HepG2 (cell line): ENCODE results near the gene HOXC12. TPM values are rescaled to one million over a fixed set of nuclear protein-coding genes. Genes with fewer than 3 reads are reported as not detected.

Source experiments
- ATAC-seq: fragments of 200-7000 bp; cut with Tn5 transposase; 3 replicates; pipeline ENCODE4 v1.9.1; 2020; ENCODE audit warnings: mild to moderate bottlenecking, moderate library complexity
- BruUV-seq: library from RNA; stranded (reverse); fragments of 400-500 nt; replicated peaks from 2 replicates; lab custom pipeline; 2021; lab: Mats Ljungman, UMichigan
- CTCF ChIA-PET: fragments of 300-600 bp; formaldehyde crosslinking; extraction: SDS; loops from one replicate; lab custom pipeline; 2021; ENCODE audit warnings: low total read pairs, inconsistent platforms, low intra/inter-chr PET ratio; lab: Yijun Ruan, JAX
- POLR2A ChIA-PET: fragments of 350-600 bp; sonication (Branson Sonifier 250); formaldehyde crosslinking; loops from one replicate; lab custom pipeline; 2020; ENCODE audit warnings: antibody characterized with exemption, inconsistent platforms; lab: Yijun Ruan, JAX
- DNase-seq: peaks from one replicate; pipeline ENCODE4 v3.0.0-alpha.2; 2015; ENCODE audit warnings: low spot score
- FAIRE-seq: peaks from 3 replicates; lab custom pipeline; 2011; peaks lifted over from hg19 to GRCh38; lab: Jason Lieb, UNC
- H2AFZ ChIP-seq: one replicate; pipeline ENCODE4 v1.6.1; 2011; ENCODE audit warnings: low read length, inconsistent platforms
- H3K27ac ChIP-seq: fragments of 300-600 bp; 3 replicates; pipeline ENCODE4 v1.8.0; 2011; ENCODE audit warnings: mixed run types, mild to moderate bottlenecking, mixed read lengths, low read length, inconsistent platforms; ENCODE audit not compliant: insufficient read depth; ENCODE audit errors: extremely low read length
- H3K27me3 ChIP-seq, 2 experiments: fragments of 200-600 bp in 1 of 2; 2 replicates in 1 of 2; 3 replicates in 1 of 2; pipeline versions ENCODE4 v1.6.0 to v1.8.0; 2011; ENCODE audit warnings: low read length in 2 of 2, mild to moderate bottlenecking in 2 of 2, moderate library complexity in 2 of 2, inconsistent platforms in 1 of 2; ENCODE audit not compliant: insufficient read depth in 2 of 2, control insufficient read depth in 1 of 2
- H3K36me3 ChIP-seq, 2 experiments: fragments of 200-600 bp in 1 of 2; replicated peaks in 1 of 2; 2 replicates in 1 of 2; 3 replicates in 1 of 2; pipeline versions ENCODE4 v1.5.1 to v1.8.0; 2011; ENCODE audit warnings: low read length in 2 of 2, inconsistent platforms in 1 of 2; ENCODE audit not compliant: insufficient read depth in 2 of 2, control insufficient read depth in 1 of 2
- H3K4me1 ChIP-seq: 2 replicates; pipeline ENCODE4 v1.5.1; 2012; ENCODE audit warnings: low read length, inconsistent platforms; ENCODE audit not compliant: insufficient read depth
- H3K4me2 ChIP-seq: 2 replicates; pipeline ENCODE4 v1.6.0; 2011; ENCODE audit warnings: low read depth, low read length, inconsistent platforms
- H3K4me3 ChIP-seq, 3 experiments: fragments of 200-600 bp in 1 of 3; sonication (generic), shearing (Covaris generic) in 1 of 3; replicated peaks in 1 of 3; 2 replicates each; pipeline ENCODE4 v1.5.1; 2011 to 2016; ENCODE audit warnings: low read length in 3 of 3, inconsistent platforms in 2 of 3, low read depth in 2 of 3, mild to moderate bottlenecking in 2 of 3, control low read depth in 1 of 3, mixed read lengths in 1 of 3; ENCODE audit not compliant: insufficient read depth in 1 of 3
- H3K79me2 ChIP-seq: one replicate; pipeline ENCODE4 v1.6.1; 2011; ENCODE audit warnings: low read length, inconsistent platforms; ENCODE audit not compliant: insufficient read depth
- H3K9ac ChIP-seq: 2 replicates; pipeline ENCODE4 v1.6.0; 2011; ENCODE audit warnings: mild to moderate bottlenecking, low read depth, low read length, inconsistent platforms; ENCODE audit not compliant: insufficient read depth
- H3K9me3 ChIP-seq: 2 replicates; pipeline ENCODE4 v1.5.1; 2012; ENCODE audit warnings: mild to moderate bottlenecking, low read length
- H4K20me1 ChIP-seq: 2 replicates; pipeline ENCODE4 v1.6.0; 2011; ENCODE audit warnings: inconsistent platforms, mild to moderate bottlenecking, low read length, moderate library complexity; ENCODE audit not compliant: insufficient read depth
- DPF2 ChIP-seq: sonication (generic); formaldehyde crosslinking; IDR thresholded peaks from 2 replicates; pipeline ENCODE4 v1.4.0; 2020; ENCODE audit warnings: mild to moderate bottlenecking, low read depth, missing genetic modification reagents, borderline replicate concordance
- GLMP ChIP-seq: sonication (generic); formaldehyde crosslinking; IDR thresholded peaks from 2 replicates; pipeline ENCODE4 v1.9.0; 2021; ENCODE audit warnings: missing genetic modification reagents, mild to moderate bottlenecking, borderline replicate concordance
- NFIB ChIP-seq: sonication (generic); formaldehyde crosslinking; IDR thresholded peaks from 2 replicates; pipeline ENCODE4 v1.9.0; 2021; ENCODE audit warnings: missing genetic modification reagents, mild to moderate bottlenecking, borderline replicate concordance
- NFKBIZ ChIP-seq: IDR thresholded peaks from 2 replicates; pipeline ENCODE4 v1.6.1; 2018; ENCODE audit warnings: missing genetic modification reagents, missing compliant biosample characterization
- PRDM15 ChIP-seq: sonication (generic); formaldehyde crosslinking; IDR thresholded peaks from 2 replicates; pipeline ENCODE4 v1.4.0; 2020; ENCODE audit warnings: missing genetic modification reagents
- RBM39 ChIP-seq: fragments of 200-400 bp; formaldehyde crosslinking; IDR thresholded peaks from one replicate; pipeline ENCODE4 v1.6.1; 2018; ENCODE audit warnings: antibody characterized with exemption, mild to moderate bottlenecking, low read depth, low read length; ENCODE audit not compliant: poor library complexity, severe bottlenecking
- SNAI1 ChIP-seq: sonication (generic); formaldehyde crosslinking; IDR thresholded peaks from 2 replicates; pipeline ENCODE4 v1.5.0; 2020; ENCODE audit warnings: mild to moderate bottlenecking, missing genetic modification reagents, borderline replicate concordance
- TERF1 ChIP-seq: sonication (generic); formaldehyde crosslinking; IDR thresholded peaks from 2 replicates; pipeline ENCODE4 v1.8.0; 2022; ENCODE audit warnings: mild to moderate bottlenecking, missing genetic modification reagents, moderate library complexity
- ZNF484 ChIP-seq: sonication (generic); formaldehyde crosslinking; IDR thresholded peaks from 2 replicates; pipeline ENCODE4 v1.5.1; 2020; ENCODE audit warnings: mild to moderate bottlenecking, low read depth, missing genetic modification reagents, borderline replicate concordance
- WGBS: methylation state at CpG from one replicate; pipeline ENCODE4 v1.1.6; 2017; ENCODE audit warnings: low lambda C conversion rate; 5-methylcytosine and 5-hydroxymethylcytosine counted together
- in situ Hi-C: cut with HindIII; loops from 2 replicates; pipeline ENCODE4 v1.10.0; 2017; ENCODE audit warnings: low pct_unique_long_range_greater_than_20kb; ENCODE audit not compliant: extremely low pct_ligation_motif_present
- intact Hi-C: fragments of 100-400 bp; cut with micrococcal nuclease; formaldehyde crosslinking; loops from one replicate; pipeline ENCODE4 v1.10.0; 2022; ENCODE audit not compliant: unreplicated experiment
- polyA plus RNA-seq, 8 experiments: library from polyadenylated mRNA; depleted of rRNA in 3 of 8; stranded (reverse) in 7 of 8; unstranded in 1 of 8; fragments of >200 nt; fragmentation: Illumina TruSeq in 4 of 8; extraction: Trizol in 4 of 8; gene quantifications; 2 replicates each; pipeline versions ENCODE4 v1.2.1 to v1.2.3, GENCODE V29; 2011 to 2016; ENCODE audit warnings: low read depth in 4 of 8, missing spikeins in 1 of 8, mixed read lengths in 1 of 8; ENCODE audit not compliant: insufficient read depth in 1 of 8
- total RNA-seq, 5 experiments: library from RNA; depleted of rRNA; stranded (reverse); fragments of >200 nt; fragmentation: Illumina TruSeq; extraction: Trizol; gene quantifications; 2 replicates each; pipeline ENCODE4 v1.2.3, GENCODE V29; 2016; ENCODE audit warnings: low read depth in 1 of 5

The HOXC12 gene
- total and polyA plus RNA-seq, 2 of the 13 experiments (the other 11 are each of a cell fraction or from before 2014, with no cell fraction given): not detected

- 21% methylated on average over 3 of the region's 3 CpGs for WGBS
- H3K4me1 ChIP-seq: no peaks in the 10 kb centered on the region
- POLR2A ChIA-PET: no interaction called here
- H3K4me3 ChIP-seq: no peak overlapping the region
- peaks cover 0 to 8% of the 10 kb centered on the region in 2 experiments; a peak in 2 of 5 replicates for H3K27me3 ChIP-seq
- H3K79me2 ChIP-seq: no peaks in the 10 kb centered on the region
- TF ChIP-seq TERF1 (CRISPR knock-in tag) (no peak), ZNF484 (CRISPR knock-in tag) (no peak), NFKBIZ (no peak)
- TF ChIP-seq, all 625 proteins: peak for 0
- FAIRE-seq (no peak), ATAC-seq (no peak), DNase-seq (no peak)
- CTCF ChIA-PET: no interaction called here
- H2AFZ ChIP-seq: no peak overlapping the region
- H3K27ac ChIP-seq: no peak overlapping the region
- no peak overlapping the region for H3K9ac ChIP-seq
- no peaks in the 10 kb centered on the region for H4K20me1 ChIP-seq
- in situ Hi-C loops: no loop called here
- H3K9me3 ChIP-seq: no peaks in the 10 kb centered on the region
- H3K36me3 ChIP-seq: no peaks in the 10 kb centered on the region
- intact Hi-C loops: no loop called here
- H3K4me2 ChIP-seq: no peak overlapping the region
- no TSS peak for BruUV-seq
Observed at GRCh38 chr12:53907103-53907502, 47.6 kb upstream of the HOXC12 start.

GRCh38 chr12:53916788-53917655, 37.7 kb upstream of the HOXC12 start:
- Histone ChIP-seq H3K4me3 (no peak overlapping the region), H3K9me3 (no peaks in the 10 kb centered on the region), H2AFZ (no peak overlapping the region), H3K27me3 (peaks cover 0 to 10% of the 10 kb centered on the region in 2 experiments; a peak in 1 of 5 replicates), H4K20me1 (no peaks in the 10 kb centered on the region), H3K36me3 (no peaks in the 10 kb centered on the region), H3K79me2 (no peaks in the 10 kb centered on the region), H3K27ac (no peak overlapping the region), H3K4me1 (no peaks in the 10 kb centered on the region), H3K4me2 (no peak overlapping the region), H3K9ac (no peak overlapping the region)
- ATAC-seq (no peak), DNase-seq (no peak), FAIRE-seq (no peak)
- intact Hi-C loops (no loop called here), in situ Hi-C loops (no loop called here)
- BruUV-seq: no TSS peak
- CTCF ChIA-PET: no interaction called here
- WGBS: 12% methylated on average over 5 of the region's 5 CpGs
- POLR2A ChIA-PET: no interaction called here
- TF ChIP-seq NFIB (CRISPR knock-in tag) (no peak), RBM39 (no peak), GLMP (CRISPR knock-in tag) (no peak), DPF2 (CRISPR knock-in tag) (no peak), PRDM15 (no peak), SNAI1 (no peak)
